Suprapubic skin (tissue), 4 donors: ENCODE measurements around the gene TRAF3.

ENCODE experiments used
- CTCF ChIP-seq, 2 donors: fragments of 200-600 bp in 1 of 2; fragments of 450-650 bp in 1 of 2; sonication (generic) in 1 of 2; IDR thresholded peaks; one replicate each; pipeline ENCODE4 v1.5.1; 2016 to 2019; ENCODE audit warnings: antibody characterized with exemption in 2 of 2, mild to moderate bottlenecking in 1 of 2, moderate library complexity in 1 of 2
- EP300 ChIP-seq: sonication (generic); formaldehyde crosslinking; IDR thresholded peaks from one replicate; pipeline ENCODE4 v1.6.1; 2017; ENCODE audit warnings: antibody characterized with exemption
- POLR2A ChIP-seq, 2 donors: fragments of 450-650 bp; IDR thresholded peaks; one replicate each; pipeline ENCODE4 v1.6.1; 2017; ENCODE audit warnings: antibody characterized with exemption in 2 of 2, mild to moderate bottlenecking in 2 of 2, moderate library complexity in 2 of 2
- POLR2AphosphoS5 ChIP-seq, 3 donors: sonication (generic); formaldehyde crosslinking; IDR thresholded peaks; one replicate each; pipeline ENCODE4 v1.6.1; 2017; ENCODE audit warnings: antibody characterized with exemption in 3 of 3

- TF ChIP-seq CTCF (IDR thresholded peaks at IDR 0.05): no peak
- no peak for TF ChIP-seq POLR2AphosphoS5 (IDR thresholded peaks at IDR 0.05)
- no peak for TF ChIP-seq POLR2A (IDR thresholded peaks at IDR 0.05)
- TF ChIP-seq EP300: no peak
Measured at GRCh38 chr14:102781063-102781462, 3.8 kb downstream of the TRAF3 start.
